Esophagus (tissue), 2 donors: ENCODE measurements around the gene SLC22A5. TPM values are rescaled to one million over a fixed set of nuclear protein-coding genes. Genes with fewer than 3 reads are reported as not detected.

Experiments
- H3K27ac ChIP-seq, 2 donors: one replicate each; pipeline ENCODE4 v1.5.1; 2013; ENCODE audit warnings: low read depth in 2 of 2, mild to moderate bottlenecking in 2 of 2, inconsistent platforms in 1 of 2, low read length in 1 of 2, moderate library complexity in 1 of 2
- H3K27me3 ChIP-seq, 2 donors: one replicate each; pipeline ENCODE4 v1.6.1; 2013; ENCODE audit warnings: low read length in 2 of 2, control low read depth in 1 of 2, mild to moderate bottlenecking in 1 of 2; ENCODE audit not compliant: insufficient read depth in 2 of 2, control insufficient read depth in 1 of 2
- H3K36me3 ChIP-seq, 2 donors: one replicate each; pipeline ENCODE4 v1.6.1; 2013; ENCODE audit warnings: low read length in 1 of 2; ENCODE audit not compliant: control insufficient read depth in 2 of 2, insufficient read depth in 2 of 2
- H3K4me1 ChIP-seq, 2 donors: one replicate each; pipeline ENCODE4 v1.6.1; 2013; ENCODE audit warnings: low read length in 1 of 2; ENCODE audit not compliant: control insufficient read depth in 2 of 2, insufficient read depth in 2 of 2
- H3K4me3 ChIP-seq, 2 donors: one replicate each; pipeline ENCODE4 v1.5.1; 2013; ENCODE audit warnings: low read length in 2 of 2, mild to moderate bottlenecking in 2 of 2, low read depth in 1 of 2, moderate library complexity in 1 of 2
- H3K9me3 ChIP-seq, 2 donors: one replicate each; pipeline ENCODE4 v1.6.1; 2013; ENCODE audit warnings: mild to moderate bottlenecking in 2 of 2, low read depth in 1 of 2, low read length in 1 of 2, moderate library complexity in 1 of 2; ENCODE audit not compliant: control insufficient read depth in 2 of 2, insufficient read depth in 1 of 2
- WGBS, 2 donors: extraction: QIAGEN DNeasy Blood & Tissue Kit; methylation state at CpG; one replicate each; pipeline ENCODE4 v1.1.7; 2013; 5-methylcytosine and 5-hydroxymethylcytosine counted together
- polyA plus RNA-seq, 2 donors: library from polyadenylated mRNA; stranded (reverse); fragments of 200-250 nt; gene quantifications; one replicate each; pipeline ENCODE4 v1.2.3, GENCODE V29; 2013
- donor health status: healthy with polysubstance abuse.
- donor health status: Bipolar disorder and iron deficiency.

The SLC22A5 gene
- polyA plus RNA-seq, 2 donors: 3.0 to 4.1 TPM

DNA sequence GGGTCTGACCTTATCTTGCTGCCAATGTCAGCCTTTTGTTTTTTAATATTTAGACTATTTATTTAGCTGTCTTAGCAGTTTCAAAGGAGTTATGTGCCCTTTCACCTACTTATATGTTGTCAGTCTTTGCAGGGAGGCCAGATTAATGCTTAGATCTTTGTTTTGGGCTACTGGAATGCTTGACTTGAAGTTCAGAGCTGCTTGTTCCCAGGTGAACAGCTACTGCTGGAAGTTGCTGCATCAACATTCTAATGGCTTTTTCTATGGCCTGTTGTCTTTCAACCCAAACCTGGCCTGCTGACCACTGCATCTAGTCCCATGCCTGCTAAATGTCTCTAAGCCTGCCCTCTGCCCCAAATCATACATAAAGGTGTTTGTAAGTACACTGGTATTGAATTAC, 3.0 kb downstream of the SLC22A5 start:
- Histone ChIP-seq H3K27me3 (no peaks in the 10 kb centered on the region), H3K4me1 (peaks cover 6 to 7% of the 10 kb centered on the region in 2 donors), H3K27ac (no peak overlapping the region), H3K4me3 (no peak overlapping the region), H3K36me3 (no peaks in the 10 kb centered on the region), H3K9me3 (no peaks in the 10 kb centered on the region)

DNA sequence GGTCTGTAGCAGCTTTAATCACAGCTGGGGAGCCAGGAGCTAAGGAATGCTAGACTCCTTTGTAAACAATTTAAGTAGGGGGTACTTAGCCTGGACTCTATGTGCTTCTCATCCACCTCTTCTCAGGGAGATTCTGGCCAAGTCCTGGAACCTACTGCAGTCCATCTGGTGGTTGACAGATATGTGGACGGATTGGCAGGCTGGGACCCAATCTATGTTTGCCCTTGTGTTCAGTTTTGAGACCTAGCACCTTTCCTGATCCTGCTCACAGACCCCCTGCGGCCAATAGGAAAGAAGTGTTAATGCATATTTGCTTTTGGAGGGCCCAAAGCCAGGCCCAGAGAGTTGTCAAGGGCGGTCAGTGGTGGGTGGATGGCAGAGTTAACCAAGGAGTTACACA, 6.4 kb downstream of the SLC22A5 start:
- peaks cover 0 to 3% of the 10 kb centered on the region in 2 donors for H3K4me1 ChIP-seq
- 89 to 96% methylated on average over 3 of the region's 3 CpGs for WGBS, 2 donors
- no peak overlapping the region for H3K4me3 ChIP-seq
- H3K9me3 ChIP-seq: no peaks in the 10 kb centered on the region
- no peak overlapping the region for H3K27ac ChIP-seq
- H3K27me3 ChIP-seq: no peaks in the 10 kb centered on the region
- H3K36me3 ChIP-seq: peaks cover 0 to 3% of the 10 kb centered on the region in 2 donors

DNA sequence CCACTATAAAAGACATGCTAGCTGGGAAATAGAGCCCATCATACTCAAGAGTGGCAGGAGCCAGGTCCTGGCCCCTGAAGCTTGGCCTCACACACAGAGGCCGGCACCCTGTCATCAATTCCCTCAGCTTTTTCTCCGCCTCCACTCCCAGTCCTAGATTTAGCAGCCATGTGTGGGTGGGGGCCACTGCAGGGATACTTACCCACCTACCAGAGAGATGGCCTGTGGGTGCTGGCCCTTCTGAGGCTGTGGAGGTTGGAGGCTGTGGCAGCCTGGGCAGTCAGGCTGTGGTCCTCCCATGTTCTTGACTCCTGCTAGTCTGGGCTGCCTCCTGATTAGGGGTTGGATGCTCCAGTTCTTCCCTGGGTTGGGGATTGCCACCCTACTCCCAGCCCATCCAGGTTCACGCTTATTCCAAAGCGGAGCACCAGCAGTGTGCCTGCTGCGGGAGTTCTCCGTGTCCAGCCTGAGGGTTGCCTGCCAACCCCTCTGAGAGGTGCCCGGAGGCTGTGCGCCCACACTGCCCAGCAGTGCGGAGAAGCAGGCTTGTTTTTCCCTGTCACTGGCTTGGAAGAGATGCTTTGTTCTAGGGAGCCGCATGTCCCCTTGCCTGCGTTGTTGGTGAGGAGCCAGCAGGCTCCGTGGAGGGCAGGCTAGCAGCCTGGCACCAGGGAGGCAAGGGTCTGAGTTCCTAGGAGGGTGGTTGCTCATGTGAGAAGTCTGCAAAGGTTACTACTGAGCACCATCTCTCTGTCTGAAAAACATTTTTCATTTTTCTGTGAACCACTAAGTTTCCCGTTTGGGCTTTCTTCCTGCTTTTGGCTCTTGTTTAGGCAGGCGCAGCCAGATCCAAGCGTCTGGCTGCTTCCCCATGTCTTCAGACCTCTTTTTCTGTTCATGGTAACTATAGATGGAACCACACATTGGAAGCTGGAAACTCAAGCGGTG, 7.5 kb downstream of the SLC22A5 start:
- Histone ChIP-seq H3K9me3 (no peaks in the 10 kb centered on the region), H3K36me3 (peaks cover 0 to 3% of the 10 kb centered on the region in 2 donors), H3K27ac (no peak overlapping the region), H3K4me3 (no peak overlapping the region), H3K27me3 (no peaks in the 10 kb centered on the region), H3K4me1 (peaks cover 0 to 2% of the 10 kb centered on the region in 2 donors)
- 71 to 77% methylated on average over 16 of the region's 16 CpGs for WGBS, 2 donors

DNA sequence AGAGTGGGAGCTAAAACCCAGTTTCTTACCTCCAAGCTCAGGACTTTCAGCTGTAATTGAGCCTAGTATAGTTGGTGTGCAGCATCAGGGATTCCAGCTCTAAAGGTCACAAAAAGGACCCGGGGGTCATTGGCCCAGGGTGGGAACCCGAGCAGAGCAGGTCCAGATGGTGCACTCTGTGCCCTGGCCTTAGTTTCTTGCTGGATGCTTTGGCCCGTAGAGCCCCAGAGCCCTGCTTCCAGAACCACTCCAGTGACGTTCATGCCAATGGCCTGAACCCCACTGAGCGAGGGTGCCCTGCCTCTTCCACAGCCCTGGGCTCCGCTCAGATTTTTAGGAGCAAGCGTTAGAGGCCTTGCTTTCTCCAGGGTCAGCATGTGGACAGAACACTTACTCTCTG, 8.2 kb downstream of the SLC22A5 start:
- no peaks in the 10 kb centered on the region for H3K9me3 ChIP-seq
- 83 to 91% methylated on average over 7 of the region's 7 CpGs for WGBS, 2 donors
- no peak overlapping the region for H3K4me3 ChIP-seq
- no peaks in the 10 kb centered on the region for H3K27me3 ChIP-seq
- peaks cover 0 to 2% of the 10 kb centered on the region in 2 donors for H3K4me1 ChIP-seq
- peaks cover 0 to 3% of the 10 kb centered on the region in 2 donors for H3K36me3 ChIP-seq
- H3K27ac ChIP-seq: no peak overlapping the region

DNA sequence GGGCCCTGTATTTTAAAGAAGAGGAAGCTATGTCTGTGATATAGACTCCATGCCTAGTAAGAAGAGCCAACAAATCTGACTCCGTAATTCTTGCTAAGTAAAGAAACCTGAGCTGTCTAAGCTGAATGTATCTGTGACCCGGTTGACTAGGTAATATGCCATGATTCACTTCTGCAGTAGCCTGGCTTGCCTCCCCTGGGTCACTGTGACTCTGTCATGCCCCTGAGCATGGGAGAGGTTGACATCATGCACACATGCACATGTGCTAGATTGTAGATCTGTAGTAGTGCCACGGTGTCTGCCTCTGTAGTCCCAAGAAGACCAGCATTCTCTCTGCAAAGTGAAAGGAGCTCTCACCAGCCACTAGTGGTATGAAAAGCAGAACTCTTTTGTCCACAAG, 9.1 kb downstream of the SLC22A5 start:
- Histone ChIP-seq H3K27me3 (no peaks in the 10 kb centered on the region), H3K27ac (no peak overlapping the region), H3K36me3 (peaks cover 0 to 3% of the 10 kb centered on the region in 2 donors), H3K9me3 (no peaks in the 10 kb centered on the region), H3K4me1 (peaks cover 0 to 2% of the 10 kb centered on the region in 2 donors), H3K4me3 (no peak overlapping the region)
- WGBS, 2 donors: 69 to 81% methylated on average over 3 of the region's 3 CpGs

DNA sequence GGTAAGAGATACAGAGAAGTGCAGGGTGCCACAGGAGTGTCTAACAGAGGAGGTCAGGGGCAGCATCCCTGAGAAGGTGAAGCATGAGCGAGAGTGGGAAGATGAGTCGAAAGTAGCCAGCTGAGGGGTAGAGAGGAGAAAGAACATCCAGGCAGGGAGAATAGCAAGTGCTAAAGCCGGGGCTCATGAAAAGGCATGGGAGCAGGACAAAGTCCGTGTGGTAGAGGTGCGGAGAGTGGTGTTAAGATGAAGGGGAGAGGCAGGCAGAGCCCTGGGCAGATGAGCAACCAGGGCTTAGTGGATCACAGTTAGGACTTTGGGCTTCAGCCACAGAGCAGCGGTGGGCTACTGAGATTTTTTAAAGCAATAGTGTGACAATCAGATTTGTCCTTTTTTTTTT, 10.5 kb downstream of the SLC22A5 start:
- no peak overlapping the region for H3K27ac ChIP-seq
- H3K4me1 ChIP-seq: peaks cover 0 to 2% of the 10 kb centered on the region in 2 donors
- 82 to 94% methylated on average over 6 of the region's 6 CpGs for WGBS, 2 donors
- peaks cover 0 to 6% of the 10 kb centered on the region in 2 donors for H3K36me3 ChIP-seq
- no peak overlapping the region for H3K4me3 ChIP-seq
- no peaks in the 10 kb centered on the region for H3K27me3 ChIP-seq
- H3K9me3 ChIP-seq: no peaks in the 10 kb centered on the region

DNA sequence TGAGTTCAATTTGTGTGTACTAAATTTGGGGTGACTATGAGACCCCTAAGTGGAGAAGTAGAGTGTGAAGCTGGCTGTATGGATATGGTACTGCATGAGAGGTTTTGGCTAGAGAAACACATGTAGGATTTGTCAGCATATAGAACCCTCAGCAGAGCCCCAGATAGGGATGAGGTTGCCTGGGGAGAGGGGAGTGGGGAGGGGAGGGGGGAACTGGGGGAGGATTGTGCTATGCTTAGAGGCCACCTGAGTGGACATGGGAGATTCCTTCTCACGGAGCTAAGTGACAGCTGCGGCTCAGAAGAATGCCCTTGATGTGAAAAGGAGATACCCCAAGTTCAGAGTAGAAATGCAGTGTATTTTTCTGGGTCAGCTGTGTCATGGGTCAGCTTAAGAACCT, 11.2 kb downstream of the SLC22A5 start:
- H3K9me3 ChIP-seq: no peaks in the 10 kb centered on the region
- H3K4me3 ChIP-seq: no peak overlapping the region
- WGBS, 2 donors: 65 to 73% methylated on average over 2 of the region's 2 CpGs
- H3K27me3 ChIP-seq: no peaks in the 10 kb centered on the region
- peaks cover 2 to 5% of the 10 kb centered on the region in 2 donors for H3K4me1 ChIP-seq
- no peak overlapping the region for H3K27ac ChIP-seq
- peaks cover 0 to 6% of the 10 kb centered on the region in 2 donors for H3K36me3 ChIP-seq

DNA sequence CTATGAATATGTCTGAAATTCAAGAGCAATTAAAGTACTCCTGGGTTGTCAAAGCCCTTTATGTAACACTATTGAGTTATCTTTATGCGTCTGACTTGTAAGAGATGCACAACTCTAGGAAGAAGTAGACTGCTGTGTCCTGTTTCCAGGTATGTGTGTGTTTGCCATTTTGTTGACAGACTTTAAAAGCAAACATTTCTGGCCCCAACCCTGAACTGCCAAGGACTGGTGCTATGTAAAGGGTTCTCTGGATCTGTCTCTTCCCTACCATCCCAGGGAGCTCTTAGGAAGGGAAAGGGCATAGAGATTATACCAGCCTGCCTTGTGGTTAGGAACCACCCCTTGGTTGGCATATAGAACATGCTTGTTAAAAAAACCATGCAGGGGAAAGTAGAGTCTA, 12.1 kb downstream of the SLC22A5 start:
- H3K27ac ChIP-seq: peak overlapping the region in 1 of 2 donors; percentile 69
- no peak overlapping the region for H3K4me3 ChIP-seq
- 42 to 68% methylated on average over 1 of the region's 1 CpG for WGBS, 2 donors
- no peaks in the 10 kb centered on the region for H3K9me3 ChIP-seq
- no peaks in the 10 kb centered on the region for H3K27me3 ChIP-seq
- peaks cover 0 to 6% of the 10 kb centered on the region in 2 donors for H3K36me3 ChIP-seq
- peaks cover 4 to 6% of the 10 kb centered on the region in 2 donors for H3K4me1 ChIP-seq

DNA sequence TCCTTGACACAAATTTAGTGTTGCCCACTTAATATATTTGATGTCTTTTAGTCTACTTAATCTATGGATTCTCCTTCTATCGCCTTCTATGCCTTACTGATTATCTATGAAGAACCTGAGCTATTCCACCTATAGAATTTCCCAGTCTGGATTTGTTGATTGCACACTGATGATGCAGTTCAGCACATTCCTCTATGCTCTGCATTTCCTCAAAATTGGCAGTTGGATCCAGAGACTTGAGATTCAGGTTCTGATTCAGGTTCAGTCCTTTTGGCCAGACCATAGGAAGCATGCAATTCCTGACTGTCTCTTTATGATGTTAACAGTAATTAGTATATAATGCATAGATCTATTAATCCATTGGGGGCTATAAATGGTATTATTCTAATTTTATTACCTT, 13.8 kb downstream of the SLC22A5 start:
- no peaks in the 10 kb centered on the region for H3K27me3 ChIP-seq
- WGBS, 2 donors: 56 to 98% methylated on average over 1 of the region's 1 CpG
- no peaks in the 10 kb centered on the region for H3K9me3 ChIP-seq
- no peak overlapping the region for H3K4me3 ChIP-seq
- H3K27ac ChIP-seq: no peak overlapping the region
- H3K4me1 ChIP-seq: peaks cover 7 to 13% of the 10 kb centered on the region in 2 donors
- H3K36me3 ChIP-seq: peaks cover 0 to 6% of the 10 kb centered on the region in 2 donors

DNA sequence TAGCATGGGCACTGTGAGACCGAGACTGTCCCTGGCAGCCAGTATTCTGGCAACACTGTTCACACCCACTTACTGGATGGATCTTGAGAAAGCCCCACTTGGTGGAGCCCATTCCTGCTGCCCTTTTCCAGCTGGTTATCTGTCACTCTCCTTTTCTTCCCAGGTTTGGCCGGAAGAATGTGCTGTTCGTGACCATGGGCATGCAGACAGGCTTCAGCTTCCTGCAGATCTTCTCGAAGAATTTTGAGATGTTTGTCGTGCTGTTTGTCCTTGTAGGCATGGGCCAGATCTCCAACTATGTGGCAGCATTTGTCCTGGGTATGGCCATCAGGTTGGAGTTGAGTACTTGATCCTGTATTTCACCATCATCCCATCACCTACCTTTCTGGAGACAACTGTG, 14.5 kb downstream of the SLC22A5 start:
- no peak overlapping the region for H3K4me3 ChIP-seq
- no peaks in the 10 kb centered on the region for H3K27me3 ChIP-seq
- no peak overlapping the region for H3K27ac ChIP-seq
- H3K4me1 ChIP-seq: peaks cover 7 to 13% of the 10 kb centered on the region in 2 donors
- WGBS, 2 donors: 92% methylated on average over 5 of the region's 5 CpGs
- H3K9me3 ChIP-seq: no peaks in the 10 kb centered on the region
- H3K36me3 ChIP-seq: peaks cover 0 to 4% of the 10 kb centered on the region in 2 donors
